ENCODE data around the gene TRIM66.

The TRIM66 gene

DNA sequence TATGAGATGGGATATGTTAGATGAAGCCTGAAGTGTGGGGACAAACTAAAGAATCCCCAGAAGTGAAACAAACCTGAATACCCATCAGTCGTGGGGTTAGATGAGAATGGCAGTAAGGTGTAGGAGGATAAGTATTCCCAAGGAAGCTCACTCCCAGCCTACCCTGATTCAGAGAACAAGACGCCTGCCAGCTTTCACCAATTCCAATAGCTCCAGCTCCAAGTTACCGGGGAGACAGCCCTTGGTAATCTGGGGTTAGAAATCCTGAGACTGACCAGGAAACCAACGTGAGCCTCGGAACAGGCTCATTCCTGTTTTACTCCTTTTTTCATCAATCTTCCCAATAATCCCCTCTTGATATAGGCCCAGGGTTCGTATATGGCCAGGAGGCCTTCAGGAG lies 46.6 kb upstream of the TRIM66 start:
- TF ChIP-seq POLR2AphosphoS5 (IDR thresholded peaks at IDR 0.05; ENCODE audit: low read depth, low read length) (no peak), FOXP2 (optimal IDR thresholded peaks at IDR 0.05; ENCODE audit: borderline replicate concordance, extremely low read depth, extremely low read length, insufficient read depth) (no peak)
- TF ChIP-seq, protein P1, sequence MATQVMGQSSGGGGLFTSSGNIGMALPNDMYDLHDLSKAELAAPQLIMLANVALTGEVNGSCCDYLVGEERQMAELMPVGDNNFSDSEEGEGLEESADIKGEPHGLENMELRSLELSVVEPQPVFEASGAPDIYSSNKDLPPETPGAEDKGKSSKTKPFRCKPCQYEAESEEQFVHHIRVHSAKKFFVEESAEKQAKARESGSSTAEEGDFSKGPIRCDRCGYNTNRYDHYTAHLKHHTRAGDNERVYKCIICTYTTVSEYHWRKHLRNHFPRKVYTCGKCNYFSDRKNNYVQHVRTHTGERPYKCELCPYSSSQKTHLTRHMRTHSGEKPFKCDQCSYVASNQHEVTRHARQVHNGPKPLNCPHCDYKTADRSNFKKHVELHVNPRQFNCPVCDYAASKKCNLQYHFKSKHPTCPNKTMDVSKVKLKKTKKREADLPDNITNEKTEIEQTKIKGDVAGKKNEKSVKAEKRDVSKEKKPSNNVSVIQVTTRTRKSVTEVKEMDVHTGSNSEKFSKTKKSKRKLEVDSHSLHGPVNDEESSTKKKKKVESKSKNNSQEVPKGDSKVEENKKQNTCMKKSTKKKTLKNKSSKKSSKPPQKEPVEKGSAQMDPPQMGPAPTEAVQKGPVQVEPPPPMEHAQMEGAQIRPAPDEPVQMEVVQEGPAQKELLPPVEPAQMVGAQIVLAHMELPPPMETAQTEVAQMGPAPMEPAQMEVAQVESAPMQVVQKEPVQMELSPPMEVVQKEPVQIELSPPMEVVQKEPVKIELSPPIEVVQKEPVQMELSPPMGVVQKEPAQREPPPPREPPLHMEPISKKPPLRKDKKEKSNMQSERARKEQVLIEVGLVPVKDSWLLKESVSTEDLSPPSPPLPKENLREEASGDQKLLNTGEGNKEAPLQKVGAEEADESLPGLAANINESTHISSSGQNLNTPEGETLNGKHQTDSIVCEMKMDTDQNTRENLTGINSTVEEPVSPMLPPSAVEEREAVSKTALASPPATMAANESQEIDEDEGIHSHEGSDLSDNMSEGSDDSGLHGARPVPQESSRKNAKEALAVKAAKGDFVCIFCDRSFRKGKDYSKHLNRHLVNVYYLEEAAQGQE (IDR thresholded peaks at IDR 0.05; ENCODE audit: insufficient read depth in 1 of 2, low read depth in 2 of 2, low read length in 2 of 2) = no peak

DNA sequence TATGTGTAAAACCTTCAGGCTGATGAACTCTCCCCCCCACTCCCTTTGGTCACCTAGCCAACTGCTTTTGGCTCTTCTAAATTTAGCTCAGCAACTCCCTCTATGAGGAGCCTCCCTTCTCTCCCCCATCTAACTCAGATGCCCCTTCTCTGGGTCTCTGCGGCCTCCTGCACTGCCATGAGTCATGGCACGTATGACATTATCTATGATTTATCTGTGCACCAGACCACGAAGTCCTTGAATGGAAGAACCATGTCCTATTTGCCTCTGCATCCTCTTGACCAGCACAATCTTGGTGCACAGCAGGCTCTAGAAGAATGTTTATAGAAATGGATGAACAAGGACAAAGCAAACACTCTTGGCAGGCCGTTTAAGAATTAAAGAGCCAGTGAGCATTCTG lies 46.1 kb upstream of the TRIM66 start:
- TF ChIP-seq TAF1 (IDR thresholded peaks at IDR 0.05; ENCODE audit: borderline replicate concordance, insufficient read depth, low read length) = no peak
- TF ChIP-seq POLR2AphosphoS5 (IDR thresholded peaks at IDR 0.05; ENCODE audit: low read depth, low read length) = 0 out of 2 replicates have a peak, but pooled peaks have one; percentile 28
- TF ChIP-seq SIN3A (IDR thresholded peaks at IDR 0.05; ENCODE audit: borderline replicate concordance, insufficient read depth, low read length) = peak; percentile 36; the same call in 1 of the 2 replicates

DNA sequence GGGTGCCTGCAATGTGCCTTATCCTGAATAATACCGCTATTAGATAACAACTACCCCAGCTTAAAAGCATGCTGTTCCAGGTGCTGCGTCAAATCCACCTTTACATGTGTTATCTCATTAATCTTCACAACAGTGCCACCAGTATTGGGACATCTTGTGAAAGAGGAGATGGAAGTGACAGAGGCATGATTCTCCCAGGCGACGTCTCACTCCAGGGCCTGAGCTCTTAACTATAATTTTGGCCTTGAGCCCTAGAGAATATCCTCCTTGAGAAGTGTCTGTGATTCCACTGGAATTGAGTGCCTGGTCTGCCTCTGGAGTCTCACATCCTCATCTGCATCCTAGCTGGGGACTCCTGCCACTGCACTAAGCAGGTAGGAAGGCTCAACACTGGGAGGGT lies 43.9 kb upstream of the TRIM66 start:
- TF ChIP-seq SIN3A (IDR thresholded peaks at IDR 0.05; ENCODE audit: borderline replicate concordance, insufficient read depth, low read length) (no peak), TAF1 (IDR thresholded peaks at IDR 0.05; ENCODE audit: borderline replicate concordance, insufficient read depth, low read length) (no peak)
- TF ChIP-seq, protein P1 (IDR thresholded peaks at IDR 0.05; ENCODE audit: insufficient read depth in 1 of 2, low read depth in 2 of 2, low read length in 2 of 2) = no peak

DNA sequence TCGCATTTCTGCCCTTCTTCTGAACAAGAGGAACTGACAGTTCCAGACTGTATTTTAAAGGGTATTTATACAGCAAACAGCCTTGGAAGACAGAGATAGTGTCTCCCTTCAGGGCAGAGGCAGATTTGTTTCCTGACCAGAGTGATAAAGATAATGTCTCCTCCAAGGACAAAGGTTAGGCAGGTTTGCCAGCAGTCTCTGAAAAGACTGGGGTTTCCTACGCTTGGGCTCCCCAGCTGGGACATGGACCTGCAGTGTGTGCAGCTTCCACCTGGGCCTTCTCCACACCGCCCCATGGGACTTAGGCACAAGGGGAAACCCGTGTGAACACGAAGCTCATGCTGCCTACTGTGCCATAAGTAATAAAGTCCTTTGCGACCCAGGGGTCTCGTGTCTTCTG lies 42.2 kb upstream of the TRIM66 start:
- no peak for TF ChIP-seq POLR2AphosphoS5 (IDR thresholded peaks at IDR 0.05; ENCODE audit: low read depth, low read length)

DNA sequence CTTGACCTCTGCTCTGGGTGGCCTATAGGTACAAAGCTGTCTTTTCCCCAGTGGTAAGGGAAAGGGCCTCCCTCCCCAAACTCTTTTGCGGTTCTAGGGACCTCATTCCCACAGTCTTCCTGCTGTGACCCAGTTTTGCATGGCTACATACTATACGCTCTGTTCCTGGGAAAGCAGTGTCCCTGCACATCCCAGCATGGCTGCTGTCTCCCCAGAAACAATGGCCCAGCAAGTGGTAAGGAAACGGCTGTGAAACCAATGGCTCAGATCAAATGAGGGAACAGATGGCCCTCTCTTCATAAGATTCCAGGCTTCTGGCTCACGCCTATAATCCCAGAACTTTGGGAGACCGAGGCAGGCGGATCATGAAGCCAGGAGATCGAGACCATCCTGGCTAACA lies 41.2 kb upstream of the TRIM66 start:
- no peak for TF ChIP-seq FOXP2 (optimal IDR thresholded peaks at IDR 0.05; ENCODE audit: borderline replicate concordance, extremely low read depth, extremely low read length, insufficient read depth)
- no peak for TF ChIP-seq TAF1 (IDR thresholded peaks at IDR 0.05; ENCODE audit: borderline replicate concordance, insufficient read depth, low read length)
- no peak for TF ChIP-seq POLR2AphosphoS5 (IDR thresholded peaks at IDR 0.05; ENCODE audit: low read depth, low read length)
- TF ChIP-seq, protein P1 (IDR thresholded peaks at IDR 0.05; ENCODE audit: insufficient read depth in 1 of 2, low read depth in 2 of 2, low read length in 2 of 2) = no peak
- no peak for TF ChIP-seq SIN3A (IDR thresholded peaks at IDR 0.05; ENCODE audit: borderline replicate concordance, insufficient read depth, low read length)

DNA sequence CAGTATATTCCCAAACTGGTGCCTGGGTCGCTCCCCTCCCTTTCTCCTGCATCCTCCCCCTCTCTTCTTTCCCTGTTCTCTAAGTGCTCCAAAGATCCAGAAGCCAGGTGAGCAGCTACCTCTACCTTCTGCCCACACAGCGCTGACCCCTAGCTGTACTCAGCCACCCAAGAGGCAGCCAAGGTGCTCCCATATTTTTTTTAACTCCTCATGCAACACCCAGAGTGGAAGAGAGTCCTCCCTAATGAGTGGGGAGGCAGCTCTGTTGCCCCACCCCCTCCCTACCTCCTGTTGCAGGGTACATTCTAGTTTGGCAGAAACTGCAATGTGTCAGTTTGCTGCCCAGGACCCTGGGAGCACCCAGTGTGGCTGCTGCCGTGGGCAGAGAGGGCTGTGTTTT lies 40.3 kb upstream of the TRIM66 start:
- TF ChIP-seq POLR2AphosphoS5 (IDR thresholded peaks at IDR 0.05; ENCODE audit: low read depth, low read length) = no peak
- TF ChIP-seq SIN3A (IDR thresholded peaks at IDR 0.05; ENCODE audit: borderline replicate concordance, insufficient read depth, low read length) = no peak
- TF ChIP-seq, protein P1 (IDR thresholded peaks at IDR 0.05; ENCODE audit: insufficient read depth in 1 of 2, low read depth in 2 of 2, low read length in 2 of 2) = no peak
- TF ChIP-seq TAF1 (IDR thresholded peaks at IDR 0.05; ENCODE audit: borderline replicate concordance, insufficient read depth, low read length) = no peak
- TF ChIP-seq FOXP2 (optimal IDR thresholded peaks at IDR 0.05; ENCODE audit: borderline replicate concordance, extremely low read depth, extremely low read length, insufficient read depth) = no peak
